A549 treated with GW870086 at 1 μM for 4 hours (cell line): ENCODE results near the gene TPST1. TPM values are rescaled to one million over a fixed set of nuclear protein-coding genes. Genes with fewer than 3 reads are reported as not detected.

Experiments used
- total RNA-seq: library from RNA; stranded (reverse); fragments of 200-300 nt; extraction: Qiagen RNA extraction; gene quantifications from 5 replicates; pipeline ENCODE4 v1.2.3, GENCODE V29; 2022; ENCODE audit warnings: low read depth

TPST1 gene
- total RNA-seq, result 6.3 to 9.3 TPM (median 8.7 TPM) in 5 replicates

DNA sequence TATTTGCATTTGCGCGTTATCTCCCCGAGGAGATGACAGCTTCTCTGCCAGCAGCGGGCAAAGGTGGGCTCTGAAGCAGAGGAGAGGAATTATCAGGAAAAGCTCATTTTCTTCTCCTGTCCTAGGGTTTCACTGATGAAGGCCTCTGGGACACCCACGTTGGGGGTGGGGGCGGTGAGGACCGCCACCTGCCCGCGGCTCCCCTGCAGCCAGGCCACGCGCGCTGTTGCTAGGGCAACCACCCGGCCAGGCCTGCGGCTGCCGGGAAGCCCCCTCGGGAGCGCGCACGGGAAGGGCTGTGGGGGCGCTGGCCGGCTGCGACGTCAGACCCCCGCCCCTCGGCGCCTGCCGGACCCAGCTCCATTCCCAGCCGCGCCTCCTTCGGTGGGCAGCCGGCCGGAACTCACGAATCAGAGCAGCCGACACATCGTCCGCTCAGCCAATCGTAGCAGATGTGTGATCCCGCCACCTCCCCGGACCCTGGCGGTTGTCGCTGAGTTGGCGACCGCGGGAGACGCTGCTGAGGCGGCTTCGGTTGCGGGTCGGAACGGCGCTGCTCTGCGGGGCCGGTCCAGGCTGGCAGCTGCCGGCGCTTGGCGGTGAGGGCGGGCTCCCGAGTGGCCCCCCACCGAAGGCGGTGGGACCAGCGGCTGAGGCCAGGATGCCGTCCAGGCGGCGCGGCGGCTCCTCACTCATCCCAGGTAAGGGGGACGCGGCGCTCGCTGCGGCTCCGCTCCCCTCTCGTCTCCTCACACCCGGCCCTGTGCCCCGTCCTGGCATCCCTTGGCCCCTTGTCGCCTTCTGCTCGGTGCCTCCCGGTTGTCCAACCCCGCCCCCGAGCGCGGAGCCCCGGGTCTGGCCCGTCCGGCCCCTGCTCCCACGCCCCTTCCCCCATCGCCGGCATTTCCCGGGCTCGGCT is at the start of gene TPST1:
Gene TPST1 (plus strand): TSS at position 513 of the 919 bp plus-strand sequence. CDS start 35,092 bp downstream, outside the sequence.

Other genes starting within 250 kb of the TPST1 start
- 30.3 to 33.0 TPM (median 31.3 TPM) in 5 replicates for gene GUSB, start 223.1 kb upstream of the TPST1 start, total RNA-seq
- gene ASL, start 129.5 kb upstream of the TPST1 start, total RNA-seq, result 20.4 to 24.1 TPM (median 21.7 TPM) in 5 replicates
- gene CRCP, start 90.5 kb upstream of the TPST1 start, total RNA-seq, result 23.1 to 31.9 TPM (median 26.8 TPM) in 5 replicates